Measurements from ENCODE around the gene SOCS7. TPM values are rescaled to one million over a fixed set of nuclear protein-coding genes. Genes with fewer than 3 reads are reported as not detected.

SOCS7 gene
- total RNA-seq, 2 experiments from 2014 or later = 18.0 to 18.9 TPM

GRCh38 chr17:38354466-38354865 lies 2.8 kb downstream of the SOCS7 start:
- no peaks in the 10 kb centered on the region for H3K27me3 Mint-ChIP-seq
- POLR2A ChIA-PET = interaction anchor here (1.0 to 1.9 kb wide), 6 partner anchors 9 to 314 kb away, joined by 3 to 9 read pairs (median 3); no protein-coding TSS in a partner anchor
- TF ChIP-seq, protein P1, sequence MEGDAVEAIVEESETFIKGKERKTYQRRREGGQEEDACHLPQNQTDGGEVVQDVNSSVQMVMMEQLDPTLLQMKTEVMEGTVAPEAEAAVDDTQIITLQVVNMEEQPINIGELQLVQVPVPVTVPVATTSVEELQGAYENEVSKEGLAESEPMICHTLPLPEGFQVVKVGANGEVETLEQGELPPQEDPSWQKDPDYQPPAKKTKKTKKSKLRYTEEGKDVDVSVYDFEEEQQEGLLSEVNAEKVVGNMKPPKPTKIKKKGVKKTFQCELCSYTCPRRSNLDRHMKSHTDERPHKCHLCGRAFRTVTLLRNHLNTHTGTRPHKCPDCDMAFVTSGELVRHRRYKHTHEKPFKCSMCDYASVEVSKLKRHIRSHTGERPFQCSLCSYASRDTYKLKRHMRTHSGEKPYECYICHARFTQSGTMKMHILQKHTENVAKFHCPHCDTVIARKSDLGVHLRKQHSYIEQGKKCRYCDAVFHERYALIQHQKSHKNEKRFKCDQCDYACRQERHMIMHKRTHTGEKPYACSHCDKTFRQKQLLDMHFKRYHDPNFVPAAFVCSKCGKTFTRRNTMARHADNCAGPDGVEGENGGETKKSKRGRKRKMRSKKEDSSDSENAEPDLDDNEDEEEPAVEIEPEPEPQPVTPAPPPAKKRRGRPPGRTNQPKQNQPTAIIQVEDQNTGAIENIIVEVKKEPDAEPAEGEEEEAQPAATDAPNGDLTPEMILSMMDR (IDR thresholded peaks at IDR 0.05) = no peak
- H3K27ac Mint-ChIP-seq = no peak overlapping the region
- CTCF ChIA-PET = interaction anchor here (0.9 to 11.9 kb wide), 7 partner anchors 10 to 69 kb away, joined by 3 to 203 read pairs (median 5); no protein-coding TSS in a partner anchor
- DNase-seq (no peak), ATAC-seq (no peak)
- no peak overlapping the region for H3K4me3 Mint-ChIP-seq
- H3K36me3 Mint-ChIP-seq (ENCODE audit: low read depth) = no peaks in the 10 kb centered on the region
- H3K9me3 Mint-ChIP-seq = no peaks in the 10 kb centered on the region
- H3K4me1 Mint-ChIP-seq (ENCODE audit: low read depth) = peaks cover 52% of the 10 kb centered on the region
- intact Hi-C loops (cut with micrococcal nuclease) = no loop called here

DNA sequence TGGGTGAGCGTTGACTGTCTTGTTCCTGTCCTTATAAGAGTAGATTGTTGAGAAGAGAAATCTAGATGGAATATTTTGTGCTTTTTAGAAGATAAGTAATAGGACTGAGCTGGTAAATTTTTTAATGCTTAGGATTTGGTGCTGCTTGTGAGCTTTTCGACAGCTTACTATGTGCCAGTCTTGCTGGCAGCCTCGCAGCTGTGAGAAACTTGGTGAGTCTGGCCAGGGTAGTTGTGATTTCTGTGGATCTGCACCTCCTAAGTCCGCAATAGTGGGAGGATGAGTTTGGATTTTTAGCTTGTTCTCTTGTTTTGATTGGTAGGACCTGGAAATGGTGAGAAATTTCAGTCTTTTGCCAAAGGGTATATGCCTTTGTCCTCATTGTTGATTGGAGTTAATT lies 3.6 kb downstream of the SOCS7 start:
- H3K4me1 Mint-ChIP-seq (ENCODE audit: low read depth) = peaks cover 49% of the 10 kb centered on the region
- POLR2A ChIA-PET = interaction anchor here (0.8 to 1.9 kb wide), 4 partner anchors 8 to 33 kb away, joined by 3 to 9 read pairs (median 3); no protein-coding TSS in a partner anchor
- H3K36me3 Mint-ChIP-seq (ENCODE audit: low read depth) = no peaks in the 10 kb centered on the region
- ATAC-seq (no peak), DNase-seq (no peak)
- no peaks in the 10 kb centered on the region for H3K27me3 Mint-ChIP-seq
- CTCF ChIA-PET = interaction anchor here (0.7 to 11.9 kb wide), 7 partner anchors 9 to 69 kb away, joined by 3 to 203 read pairs (median 3); no protein-coding TSS in a partner anchor
- H3K4me3 Mint-ChIP-seq = no peak overlapping the region
- TF ChIP-seq, protein P1 (IDR thresholded peaks at IDR 0.05) = no peak
- intact Hi-C loops (cut with micrococcal nuclease) = no loop called here
- no peak overlapping the region for H3K27ac Mint-ChIP-seq
- H3K9me3 Mint-ChIP-seq = no peaks in the 10 kb centered on the region

GRCh38 chr17:38357486-38358123 lies 6.0 kb downstream of the SOCS7 start:
- H3K36me3 Mint-ChIP-seq (ENCODE audit: low read depth) = no peaks in the 10 kb centered on the region
- TF ChIP-seq, protein P1 (IDR thresholded peaks at IDR 0.05) = no peak
- H3K9me3 Mint-ChIP-seq = no peaks in the 10 kb centered on the region
- no peaks in the 10 kb centered on the region for H3K27me3 Mint-ChIP-seq
- no peak overlapping the region for H3K27ac Mint-ChIP-seq
- intact Hi-C loops (cut with micrococcal nuclease) = no loop called here
- no peak for DNase-seq
- no peak overlapping the region for H3K4me3 Mint-ChIP-seq
- no peak for ATAC-seq
- POLR2A ChIA-PET = no interaction called here
- CTCF ChIA-PET = interaction anchor here (1.4 kb wide), 1 partner anchor 306 kb away, joined by 3 read pairs; no protein-coding TSS in a partner anchor
- H3K4me1 Mint-ChIP-seq (ENCODE audit: low read depth) = peaks cover 41% of the 10 kb centered on the region

GRCh38 chr17:38358586-38359513 lies 7.2 kb downstream of the SOCS7 start:
- TF ChIP-seq, protein P1 (IDR thresholded peaks at IDR 0.05) = no peak
- no peaks in the 10 kb centered on the region for H3K27me3 Mint-ChIP-seq
- no peak for DNase-seq
- H3K27ac Mint-ChIP-seq = no peak overlapping the region
- peaks cover 34% of the 10 kb centered on the region for H3K4me1 Mint-ChIP-seq (ENCODE audit: low read depth)
- ChIA-PET CTCF (interaction anchor here (0.9 to 8.0 kb wide), 5 partner anchors 9 to 200 kb away, joined by 3 to 66 read pairs (median 11); partner anchors contain the start of gene SOCS7), POLR2A (interaction anchor here (0.8 kb wide), 1 partner anchor 10 kb away, joined by 3 read pairs; no protein-coding TSS in a partner anchor)
- no peak overlapping the region for H3K4me3 Mint-ChIP-seq
- ATAC-seq = no peak
- intact Hi-C loops (cut with micrococcal nuclease) = no loop called here
- H3K9me3 Mint-ChIP-seq = no peaks in the 10 kb centered on the region
- no peaks in the 10 kb centered on the region for H3K36me3 Mint-ChIP-seq (ENCODE audit: low read depth)
